GM12874 (cell line): ENCODE results near the gene TMEM61.
A peak's percentile ranks its signal among the peaks of the same experiment; 100 is the strongest.

Source experiments
- CTCF ChIP-seq: IDR thresholded peaks from 2 replicates; pipeline ENCODE4 v1.5.1; 2011; ENCODE audit warnings: low read depth, mild to moderate bottlenecking, control low read depth, low read length, moderate library complexity; ENCODE audit not compliant: insufficient read depth

TMEM61 gene

GRCh38 chr1:54944610-54945392, 35.6 kb upstream of the TMEM61 start:
- peak; percentile 73 for TF ChIP-seq CTCF

- TF ChIP-seq CTCF = no peak
Measured at GRCh38 chr1:54945393-54945936, 35.0 kb upstream of the TMEM61 start.

GRCh38 chr1:54947540-54947939, 32.9 kb upstream of the TMEM61 start:
- no peak for TF ChIP-seq CTCF

GRCh38 chr1:54949053-54949452, 31.4 kb upstream of the TMEM61 start:
- TF ChIP-seq CTCF = no peak

- no peak for TF ChIP-seq CTCF
Measured at GRCh38 chr1:54950006-54950368, 30.4 kb upstream of the TMEM61 start.

GRCh38 chr1:54950369-54951163, 29.9 kb upstream of the TMEM61 start:
- peak; percentile 64 for TF ChIP-seq CTCF

- no peak for TF ChIP-seq CTCF
Measured at GRCh38 chr1:54951810-54952226, 28.6 kb upstream of the TMEM61 start.
